ENCODE data around the gene NUP93.

NUP93 gene

DNA sequence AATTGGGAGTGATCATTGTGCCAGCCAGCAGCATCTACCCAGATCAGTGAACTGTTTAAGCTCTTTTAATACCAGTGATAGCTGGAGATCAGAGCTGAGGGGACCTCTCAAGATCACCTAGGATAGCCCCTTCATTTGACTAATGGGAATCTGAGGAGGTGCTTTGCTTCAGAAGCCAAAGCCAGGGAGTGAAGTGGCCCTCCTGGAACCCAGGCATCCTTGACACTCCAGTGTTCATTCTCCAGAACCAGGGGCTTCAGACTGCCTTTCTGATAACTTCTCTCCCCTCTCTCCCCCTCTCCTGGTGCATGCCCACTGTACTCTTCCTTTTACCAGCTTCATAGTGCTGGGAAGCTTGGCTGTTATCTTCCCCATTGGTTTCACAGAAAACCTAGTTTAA lies 87.1 kb downstream of the NUP93 start:
- no peak for DNase-seq (ENCODE audit: low read depth in 2 of 2)

- DNase-seq (ENCODE audit: low read depth in 2 of 2): no peak
These were observed 88.0 kb downstream of the NUP93 start for GRCh38 chr16:56817938-56818337.

DNA sequence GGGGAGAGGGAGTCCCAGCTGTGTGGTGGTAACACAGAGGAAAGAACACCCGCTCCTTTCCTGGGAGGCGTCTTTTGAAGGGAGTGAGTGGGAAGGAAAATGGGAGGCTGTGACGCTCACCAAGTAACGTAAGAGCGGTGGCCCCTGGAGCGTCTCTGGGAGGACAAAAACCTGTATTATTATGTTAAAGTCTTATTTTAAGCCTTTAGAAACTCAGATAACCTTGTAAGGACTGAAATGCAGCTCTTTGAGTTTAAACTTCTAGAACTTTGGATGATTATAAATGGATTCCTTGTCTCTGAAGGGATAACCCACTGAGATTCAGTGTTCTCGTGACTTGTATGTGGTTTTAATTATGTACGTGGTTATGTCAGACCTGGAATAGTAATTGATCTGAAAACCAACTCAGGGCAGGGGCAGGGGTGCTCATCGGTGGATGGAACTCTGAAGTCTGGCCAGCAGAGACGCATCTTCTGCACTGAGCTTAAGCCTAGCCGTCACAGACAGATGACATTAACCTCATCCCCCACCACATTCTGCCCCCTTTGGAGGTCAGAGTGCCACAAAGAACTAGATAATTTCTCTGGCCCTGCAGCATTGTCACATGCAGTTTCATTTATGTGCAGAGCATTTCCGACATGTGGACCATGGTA lies 93.3 kb downstream of the NUP93 start:
- no peak for DNase-seq (ENCODE audit: low read depth in 2 of 2)

DNA sequence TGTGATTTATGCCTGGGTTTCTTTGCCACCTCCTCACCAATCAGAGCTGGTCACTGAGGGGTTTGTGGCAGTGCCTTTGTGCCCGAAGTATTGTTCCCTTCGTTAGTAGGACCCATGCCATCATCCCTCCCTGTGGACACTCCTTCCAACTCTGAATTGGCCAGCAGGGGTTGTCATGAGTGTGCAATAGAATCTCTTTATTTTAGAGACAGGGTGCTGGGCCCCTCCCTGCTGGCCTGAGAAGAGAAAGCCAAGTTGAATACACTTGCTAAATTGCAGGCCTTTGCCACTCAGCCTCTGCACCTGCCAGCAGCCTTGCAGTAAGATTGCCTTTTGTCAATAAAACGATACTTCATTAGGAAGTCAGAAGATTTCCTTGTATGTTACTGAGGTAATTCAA lies 94.4 kb downstream of the NUP93 start:
- DNase-seq (ENCODE audit: low read depth in 2 of 2): no peak

DNA sequence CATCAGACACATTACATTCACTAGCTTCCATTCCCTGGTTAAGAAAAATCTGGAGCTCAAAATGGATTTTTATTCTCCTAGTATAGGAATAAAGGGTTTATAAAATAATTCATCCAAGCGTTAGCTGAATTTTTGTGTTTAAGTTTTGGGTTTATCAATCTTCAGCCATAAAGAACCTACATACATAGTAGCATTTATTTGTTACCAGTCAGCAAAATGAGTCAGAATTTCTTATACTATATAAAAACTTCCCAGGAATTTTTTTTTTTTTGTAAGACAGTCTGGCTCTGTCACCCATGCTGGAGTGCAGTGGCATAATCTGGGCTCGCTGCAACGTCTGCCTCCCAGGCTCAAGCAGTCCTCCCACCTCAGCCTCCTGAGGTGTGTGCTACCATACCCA lies 94.9 kb downstream of the NUP93 start:
- no peak for DNase-seq (ENCODE audit: low read depth in 2 of 2)

DNA sequence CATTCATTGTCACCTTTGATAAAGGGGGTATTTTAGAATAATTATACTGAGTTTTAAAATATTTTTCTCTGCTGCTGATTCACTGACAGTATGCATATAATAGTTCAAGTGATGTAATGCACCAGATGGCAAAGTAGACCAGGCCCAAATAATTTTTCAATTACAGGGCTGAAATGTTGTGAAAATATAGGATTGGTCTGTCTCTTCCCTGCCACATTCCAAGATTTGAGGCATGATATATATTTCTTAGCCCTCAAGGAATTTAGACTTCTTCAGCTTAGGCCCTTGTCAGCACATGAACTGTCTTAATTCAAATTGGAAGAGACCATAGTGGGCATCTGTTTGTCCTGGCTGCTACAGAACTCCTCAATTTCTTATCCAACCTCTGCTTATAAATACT lies 95.9 kb downstream of the NUP93 start:
- DNase-seq (ENCODE audit: low read depth in 2 of 2): no peak

GRCh38 chr16:56828647-56829046 lies 98.7 kb downstream of the NUP93 start:
- no peak for DNase-seq (ENCODE audit: low read depth in 2 of 2)

DNA sequence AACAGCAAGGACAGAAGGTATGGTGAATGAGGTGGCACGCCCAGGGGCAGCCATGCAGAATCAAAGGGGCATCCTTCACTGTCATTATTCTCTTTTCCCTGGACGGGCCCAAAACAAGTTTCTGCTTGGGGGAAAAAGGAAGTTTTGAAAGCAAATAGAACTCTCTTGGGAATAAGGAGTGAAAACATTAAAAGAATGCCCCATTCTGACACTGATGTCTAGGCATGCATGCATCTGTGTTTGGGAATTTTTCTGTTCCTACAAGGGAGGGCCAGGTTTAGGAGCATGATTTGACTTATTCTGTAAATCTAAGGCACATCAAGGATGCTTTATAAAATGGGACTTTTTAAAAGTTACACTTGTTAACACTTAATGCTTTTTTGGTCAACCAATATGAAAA lies 100.7 kb downstream of the NUP93 start:
- no peak for DNase-seq (ENCODE audit: low read depth in 2 of 2)

DNA sequence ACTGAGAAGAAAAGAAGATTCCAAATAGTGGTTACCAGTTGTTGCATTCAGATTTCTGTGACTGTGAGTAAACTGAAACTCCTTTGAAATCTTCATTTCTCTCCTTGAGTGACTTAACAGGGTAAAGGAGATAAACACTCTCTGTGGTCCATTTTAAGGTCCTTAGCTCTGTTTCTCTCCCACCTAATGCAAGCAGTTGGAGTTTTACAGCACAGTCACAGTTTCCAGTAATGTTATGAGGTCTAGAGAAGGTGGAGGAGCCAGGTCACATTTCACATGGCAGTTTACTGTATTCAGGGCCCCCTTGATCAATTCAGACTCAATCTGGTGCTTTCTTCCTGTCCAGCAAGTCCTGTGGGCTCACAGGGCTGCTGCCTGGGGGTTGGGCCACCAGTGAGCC lies 102.8 kb downstream of the NUP93 start:
- DNase-seq (ENCODE audit: low read depth in 2 of 2): no peak

DNA sequence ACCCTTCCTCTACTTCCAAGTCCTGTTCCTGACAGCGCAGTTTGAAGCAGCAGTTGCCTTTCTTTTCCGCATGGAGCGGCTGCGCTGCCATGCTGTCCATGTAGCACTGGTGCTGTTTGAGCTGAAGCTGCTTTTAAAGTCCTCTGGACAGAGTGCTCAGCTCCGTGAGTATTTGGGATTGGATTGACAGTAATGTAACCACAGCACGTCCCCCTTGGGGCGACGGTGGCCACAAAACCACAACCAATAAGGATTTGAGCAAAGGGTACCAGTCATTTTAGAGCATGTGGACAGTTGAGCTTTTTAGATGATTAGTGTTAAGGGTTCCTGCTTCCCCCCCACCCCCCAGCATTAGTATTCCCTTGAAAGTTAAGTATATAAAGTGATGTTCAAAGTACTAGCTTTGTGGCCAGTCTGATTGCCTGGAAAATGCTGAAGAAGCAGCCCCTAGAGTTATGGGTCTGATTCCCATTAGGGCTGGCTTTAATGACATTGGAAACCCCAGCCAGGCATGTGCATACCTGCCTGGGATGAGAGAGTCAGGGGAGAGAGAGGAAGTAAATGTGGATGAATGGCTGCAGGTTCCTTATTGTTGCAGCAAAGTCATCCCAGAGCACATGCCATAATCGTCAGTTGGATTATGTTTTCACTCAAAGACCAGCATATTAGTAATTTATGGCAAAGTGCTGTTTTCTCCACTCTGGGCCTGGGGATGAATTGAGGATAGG lies 103.5 kb downstream of the NUP93 start:
- DNase-seq (ENCODE audit: low read depth in 2 of 2): no peak

DNA sequence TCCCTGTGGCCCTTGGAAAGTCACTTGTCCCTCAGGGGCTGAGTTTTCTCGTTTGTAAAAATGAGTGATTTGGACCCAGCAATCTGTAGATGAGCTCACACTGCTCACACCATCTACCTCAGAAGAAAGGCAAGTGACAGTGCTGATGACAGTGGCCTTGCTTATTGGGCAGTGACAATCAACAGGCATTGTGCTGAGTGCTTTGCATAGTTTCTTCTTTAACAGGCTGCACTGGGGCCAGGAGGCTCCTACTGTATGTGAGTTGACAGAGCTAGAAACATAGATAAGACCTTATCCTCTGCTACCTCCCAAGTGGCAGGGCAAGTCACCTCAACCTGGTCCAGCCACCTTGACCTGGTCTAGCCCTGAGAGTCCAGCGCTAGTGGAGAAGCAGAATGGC lies 105.4 kb downstream of the NUP93 start:
- DNase-seq (ENCODE audit: low read depth in 2 of 2): no peak

DNA sequence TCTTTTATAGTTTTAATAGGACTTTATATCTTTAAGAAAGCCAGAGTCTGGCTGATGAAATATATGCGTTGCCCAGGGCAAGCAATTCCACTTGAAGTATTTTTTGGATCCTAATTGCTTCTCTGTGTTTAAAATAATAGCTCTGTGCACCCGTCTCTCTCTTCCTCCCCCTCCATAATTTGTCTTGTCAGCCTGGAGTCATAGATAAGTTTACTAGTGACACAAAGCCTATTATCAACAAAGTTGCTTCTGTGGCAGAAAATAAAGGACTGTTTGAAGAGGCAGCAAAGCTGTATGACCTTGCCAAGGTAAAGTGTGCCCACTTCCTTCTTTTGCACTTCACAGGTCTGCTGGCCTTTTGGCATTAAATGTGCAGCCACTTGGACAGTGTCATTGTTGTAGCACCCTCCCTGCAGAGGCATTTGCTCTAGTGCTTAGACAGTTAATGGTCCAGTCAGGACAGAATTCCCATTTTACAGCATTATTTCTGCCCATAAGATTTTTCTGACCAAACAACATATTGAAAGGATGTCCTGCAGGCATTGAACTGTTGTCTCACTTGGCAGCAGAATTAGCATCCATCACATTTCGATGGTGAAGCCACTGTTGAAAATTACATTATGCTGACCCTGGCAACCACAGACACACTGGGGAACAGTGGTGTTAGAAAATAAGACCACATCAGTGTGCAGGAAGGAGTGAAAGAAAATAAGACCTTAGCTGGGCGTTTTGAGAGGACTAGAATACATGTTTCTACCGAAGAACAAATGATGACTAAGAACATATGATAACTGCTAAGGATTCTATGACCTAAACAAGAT lies 106.7 kb downstream of the NUP93 start:
- DNase-seq (ENCODE audit: low read depth in 2 of 2): no peak

- DNase-seq (ENCODE audit: low read depth in 2 of 2): no peak
These were observed 108.9 kb downstream of the NUP93 start for GRCh38 chr16:56838622-56839337.

GRCh38 chr16:56841233-56841632 lies 111.3 kb downstream of the NUP93 start:
- no peak for DNase-seq (ENCODE audit: low read depth in 2 of 2)

DNA sequence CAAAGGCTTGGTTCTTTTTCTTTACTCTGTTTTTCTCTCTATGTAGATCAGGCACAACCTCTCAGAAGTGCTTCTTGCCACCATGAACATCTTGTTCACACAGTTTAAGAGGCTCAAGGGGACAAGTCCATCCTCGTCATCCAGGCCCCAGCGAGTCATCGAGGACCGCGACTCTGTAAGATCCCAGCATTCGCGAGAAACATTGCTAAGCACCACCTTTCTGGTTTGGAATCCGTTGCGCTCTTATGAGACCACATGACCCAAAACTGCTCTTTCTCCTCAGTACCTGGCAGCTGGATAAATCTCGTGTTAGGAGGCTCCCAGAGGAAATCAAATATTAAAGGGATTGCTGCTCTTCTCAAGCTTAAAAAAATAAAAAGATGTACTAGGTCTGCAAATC lies 111.7 kb downstream of the NUP93 start:
- no peak for DNase-seq (ENCODE audit: low read depth in 2 of 2)

DNA sequence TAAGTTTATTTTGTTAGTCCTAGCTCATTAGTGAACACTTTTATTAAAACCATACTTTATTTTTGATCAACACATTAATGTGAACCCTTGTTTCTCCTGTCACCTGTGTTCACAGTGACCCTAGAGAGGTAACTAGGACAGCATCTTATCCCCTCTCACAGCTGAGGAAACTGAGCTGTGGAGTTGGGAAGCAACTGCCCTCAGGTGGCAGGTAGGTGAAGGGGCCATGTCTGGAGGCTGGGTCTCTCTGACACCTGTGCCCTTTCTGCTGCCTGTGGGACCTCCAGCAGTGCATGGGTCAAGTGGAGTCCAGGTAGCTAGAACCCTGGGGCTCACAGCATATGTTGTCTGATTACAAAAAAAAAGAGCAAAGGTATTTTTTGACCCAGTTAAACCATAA lies 112.2 kb downstream of the NUP93 start:
- no peak for DNase-seq (ENCODE audit: low read depth in 2 of 2)

- no peak for DNase-seq (ENCODE audit: low read depth in 2 of 2)
These were observed 114.1 kb downstream of the NUP93 start for GRCh38 chr16:56844056-56844455.

- no peak for DNase-seq (ENCODE audit: low read depth in 2 of 2)
These were observed 117.4 kb downstream of the NUP93 start for GRCh38 chr16:56847173-56847910.

GRCh38 chr16:56848029-56848936 lies 118.4 kb downstream of the NUP93 start:
- no peak for DNase-seq (ENCODE audit: low read depth in 2 of 2)

DNA sequence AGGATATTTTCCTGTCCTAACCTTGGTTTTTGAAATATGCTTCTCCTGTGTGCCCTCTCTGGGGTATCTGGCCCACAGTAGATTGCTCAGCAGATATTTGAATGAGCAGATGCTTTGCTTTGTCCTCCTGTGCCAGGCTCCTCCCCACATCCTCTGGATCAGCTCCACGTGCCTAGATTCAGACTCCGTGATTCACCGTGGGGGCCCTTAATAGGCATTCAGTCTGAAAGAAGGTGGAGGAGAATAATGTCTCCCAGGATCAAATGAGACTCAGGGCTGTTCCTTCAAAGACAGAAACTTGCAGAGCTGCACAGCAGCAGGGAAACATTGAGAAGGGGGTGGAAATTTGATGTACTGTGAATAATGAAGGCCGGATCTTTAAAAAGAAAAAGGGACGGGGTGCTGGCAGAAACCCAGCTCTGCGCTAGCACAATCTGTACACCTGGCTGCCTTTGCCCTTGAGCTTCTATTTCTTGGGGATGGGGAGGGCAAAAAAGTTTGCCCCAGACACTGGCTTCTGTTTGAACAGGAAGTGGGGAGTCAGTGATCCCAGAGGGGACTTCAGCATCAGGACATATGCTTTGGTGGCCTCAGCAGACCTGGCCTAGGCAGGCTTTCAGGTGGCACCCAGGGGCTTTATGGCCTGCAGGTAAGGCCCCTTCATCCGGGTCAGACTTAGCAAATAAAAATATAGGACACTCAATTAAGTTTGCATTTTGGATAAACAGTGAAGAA lies 119.2 kb downstream of the NUP93 start:
- no peak for DNase-seq (ENCODE audit: low read depth in 2 of 2)

Data from stimulated activated CD4-positive, alpha-beta T cell treated with anti-CD3 and anti-CD28 coated beads, Interleukin-4, amount 100 ng/mL, for 48 hours (primary cell).